GM21360 (cell line): Measurements from ENCODE around the gene TRIM16.
A peak's percentile ranks its signal among the peaks of the same experiment; 100 is the strongest.
"Not testable (repeated sequence)": the region's sequence is repeated elsewhere in the genome, so short reads cannot be mapped to it uniquely, and the experiment has no call there.

Source experiments
- ATAC-seq: cut with Tn5 transposase; IDR thresholded peaks from one replicate; pipeline ENCODE4 v1.9.1; 2021; ENCODE audit warnings: mild to moderate bottlenecking, moderate library complexity; ENCODE audit not compliant: unreplicated experiment

Gene TRIM16

DNA sequence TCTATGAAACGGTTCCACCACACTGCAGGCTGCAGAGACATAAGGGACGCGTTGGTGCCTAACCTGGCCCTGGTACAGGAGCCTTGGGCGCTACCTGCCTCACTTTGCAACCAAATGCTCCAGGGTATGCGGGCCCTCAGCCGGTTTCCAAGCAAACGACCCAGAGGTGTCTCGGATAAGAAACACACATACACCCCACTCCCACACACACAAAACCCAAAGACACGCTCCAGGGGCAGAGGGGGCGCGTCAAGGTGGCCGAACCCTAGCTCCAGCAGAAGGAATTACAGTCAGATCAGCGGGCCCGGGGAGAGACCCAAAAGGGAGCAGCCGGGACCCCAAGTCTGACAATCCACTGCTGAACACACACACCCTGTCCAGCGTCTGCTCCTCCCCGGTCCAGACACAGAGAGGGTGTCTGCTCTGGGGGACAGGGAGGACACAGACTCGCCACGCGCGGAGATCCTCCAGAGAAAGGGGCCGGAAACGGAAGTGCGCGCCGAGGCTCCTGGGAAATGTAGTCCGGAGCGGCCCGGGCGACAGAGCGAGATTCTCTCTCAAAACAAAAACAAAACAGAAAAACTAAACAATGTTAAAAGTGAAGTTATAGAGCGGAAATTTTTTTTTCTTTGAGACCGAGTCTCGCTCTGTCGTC is at the start of gene TRIM16:
Gene TRIM16, minus strand, starts transcription at position 488 of the 655 bp plus-strand sequence. CDS start 32,702 bp downstream, outside the sequence.
- peak; percentile 91 for ATAC-seq

DNA sequence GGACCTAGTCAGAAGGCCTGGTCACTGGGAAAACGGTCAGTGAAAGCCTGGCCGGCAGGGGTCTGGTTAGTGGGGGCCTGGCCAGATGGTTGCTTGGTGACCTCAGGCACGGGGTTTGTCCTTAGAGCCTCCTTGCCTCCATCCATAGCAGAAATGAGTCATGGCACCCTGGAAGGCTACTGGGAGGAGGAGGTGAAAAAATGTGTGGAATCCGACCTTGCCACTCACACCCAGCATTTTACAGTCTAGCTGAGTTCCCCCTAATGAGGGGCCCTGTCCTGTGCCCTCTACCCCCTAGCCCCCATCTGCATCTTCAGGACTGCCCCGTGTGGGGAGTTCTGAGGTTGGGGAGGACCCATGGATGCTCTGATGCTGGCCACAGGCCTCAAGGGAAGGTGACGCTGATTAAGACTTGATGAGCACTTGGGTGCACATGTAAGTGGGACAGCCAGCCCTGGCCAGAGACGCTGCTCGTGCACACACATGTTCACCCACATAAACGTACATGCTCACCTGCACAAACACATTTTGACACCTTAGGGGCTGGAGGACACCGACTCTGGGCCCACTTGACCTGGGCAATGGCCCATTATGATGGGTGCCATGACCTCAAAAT is 49.2 kb upstream of the TRIM16 start:
- ATAC-seq, result not testable (repeated sequence)

DNA sequence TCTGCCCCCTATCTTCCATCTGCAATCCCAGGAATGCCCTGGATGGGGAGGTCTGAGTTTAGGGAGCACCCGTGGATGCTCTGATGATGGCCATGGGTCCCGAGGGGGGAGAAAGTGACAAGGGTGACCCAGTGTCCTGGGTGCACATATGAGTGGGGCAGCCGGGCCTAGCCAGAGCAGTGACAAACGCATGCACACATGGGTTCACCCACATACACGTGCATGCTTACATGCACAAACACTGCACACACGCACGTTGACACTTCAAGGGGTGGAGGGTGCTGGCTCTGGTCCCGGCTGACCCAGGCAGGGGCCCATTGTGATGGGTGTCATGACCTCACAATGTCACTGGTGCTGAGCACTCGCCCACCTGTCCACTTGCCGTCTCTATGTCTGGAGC is 47.8 kb upstream of the TRIM16 start, which contains the start of gene TBC1D26:
Gene TBC1D26, plus strand, starts transcription at position 384 of the 400 bp plus-strand sequence. CDS start 3,066 bp downstream, outside the sequence.
- ATAC-seq, result not testable (repeated sequence)

DNA sequence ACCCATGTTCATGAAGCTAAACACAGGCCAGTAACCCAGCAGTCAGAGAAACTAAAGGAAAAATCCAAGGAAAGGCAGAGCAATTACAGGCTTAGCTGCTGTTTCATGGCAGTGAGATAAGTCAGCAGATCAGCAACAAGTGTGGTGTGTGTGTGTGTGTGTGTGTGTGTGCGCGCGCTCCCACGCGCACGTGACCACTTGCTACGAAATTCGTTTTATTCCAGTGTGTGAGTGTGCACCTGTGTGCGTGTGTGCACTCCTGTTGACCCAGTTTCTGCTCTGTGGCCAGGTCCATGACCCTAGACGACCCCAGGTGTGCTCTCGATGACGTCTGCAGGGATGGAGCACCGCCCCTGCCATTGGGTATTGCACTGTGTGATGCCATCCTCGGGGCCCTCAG is 46.4 kb upstream of the TRIM16 start:
- ATAC-seq, result not testable (repeated sequence)

DNA sequence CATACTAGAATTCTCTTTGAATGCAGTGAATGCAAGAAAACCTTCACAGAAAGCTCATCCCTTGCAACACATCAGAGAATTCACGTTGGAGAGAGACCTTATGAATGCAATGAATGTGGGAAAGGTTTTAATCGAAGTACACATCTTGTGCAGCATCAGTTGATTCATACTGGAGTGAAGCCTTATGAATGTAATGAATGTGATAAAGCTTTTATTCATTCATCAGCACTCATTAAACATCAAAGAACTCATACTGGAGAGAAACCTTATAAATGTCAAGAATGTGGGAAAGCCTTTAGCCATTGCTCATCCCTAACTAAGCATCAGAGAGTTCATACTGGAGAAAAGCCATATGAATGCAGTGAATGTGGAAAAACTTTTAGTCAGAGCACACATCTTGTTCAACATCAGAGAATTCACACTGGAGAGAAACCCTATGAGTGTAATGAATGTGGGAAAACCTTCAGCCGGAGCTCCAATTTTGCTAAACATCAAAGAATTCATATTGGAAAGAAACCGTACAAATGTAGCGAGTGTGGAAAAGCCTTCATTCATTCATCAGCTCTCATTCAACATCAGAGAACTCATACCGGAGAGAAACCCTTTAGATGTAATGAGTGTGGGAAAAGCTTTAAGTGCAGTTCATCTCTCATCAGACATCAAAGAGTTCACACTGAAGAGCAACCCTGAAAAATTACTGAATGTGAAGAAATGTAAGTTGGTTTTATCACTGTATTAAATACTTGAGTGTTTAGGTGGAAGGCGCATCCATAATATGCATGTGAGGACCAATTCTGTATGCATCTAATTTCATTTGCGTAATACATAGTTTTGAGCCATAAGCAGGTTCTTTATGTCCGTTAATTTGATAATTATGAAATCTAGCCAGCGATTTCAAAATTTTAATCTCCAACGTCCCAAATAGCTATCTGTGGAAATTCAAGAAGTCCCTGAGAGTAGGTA is 32.8 kb upstream of the TRIM16 start:
- ATAC-seq, result not testable (repeated sequence)

DNA sequence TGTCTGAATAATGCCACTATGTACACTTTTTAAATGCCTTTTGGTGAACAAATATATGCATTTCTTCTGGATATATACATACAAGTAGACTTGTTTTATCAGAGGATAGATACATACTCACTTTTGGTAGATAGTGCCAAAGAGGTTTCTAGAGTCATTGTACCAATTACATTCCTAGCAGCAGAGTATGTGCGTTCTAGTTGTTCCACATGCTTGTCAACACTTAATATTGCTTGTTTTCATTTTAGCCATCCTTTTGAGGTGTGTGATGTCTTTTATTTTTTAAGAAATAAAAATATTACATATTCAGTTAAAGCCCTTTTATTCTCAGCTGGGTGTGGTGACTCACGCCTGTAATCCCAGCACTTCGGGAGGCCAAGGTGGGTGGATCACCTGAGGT is 24.8 kb upstream of the TRIM16 start:
- ATAC-seq, result not testable (repeated sequence)

GRCh38 chr17:15704813-15705212 is 20.7 kb upstream of the TRIM16 start:
- not testable (repeated sequence) for ATAC-seq

- not testable (repeated sequence) for ATAC-seq
Observed at GRCh38 chr17:15704239-15704638, 20.1 kb upstream of the TRIM16 start.

GRCh38 chr17:15699937-15700336 is 15.8 kb upstream of the TRIM16 start:
- ATAC-seq, result not testable (repeated sequence)

- ATAC-seq, result peak; percentile 95
Observed at GRCh38 chr17:15699413-15699924, 15.4 kb upstream of the TRIM16 start, which contains the start of gene ZNF286A. Gene ZNF286A, plus strand, starts transcription at chr17:15699752. Its CDS starts 578 bp downstream, at chr17:15700330.

DNA sequence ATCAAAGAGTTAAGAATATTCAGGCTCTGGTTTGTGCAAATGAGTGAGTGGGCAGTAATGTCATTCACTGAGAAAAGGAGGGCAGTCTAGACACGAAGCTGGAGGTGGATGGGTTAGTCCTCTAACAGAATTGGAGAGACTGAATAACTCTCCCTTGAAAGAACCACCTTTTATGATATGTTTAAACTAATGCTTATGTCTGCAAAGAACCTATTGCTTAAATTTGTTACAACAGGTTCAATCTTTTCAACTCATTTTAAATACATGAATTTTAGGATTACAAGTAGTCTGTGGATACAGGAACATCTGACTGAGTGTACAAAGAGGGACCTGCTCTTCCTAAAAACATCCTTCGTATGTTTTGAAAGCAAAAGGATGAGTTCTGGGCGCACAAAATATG is 14.9 kb upstream of the TRIM16 start:
- ATAC-seq, result not testable (repeated sequence)

DNA sequence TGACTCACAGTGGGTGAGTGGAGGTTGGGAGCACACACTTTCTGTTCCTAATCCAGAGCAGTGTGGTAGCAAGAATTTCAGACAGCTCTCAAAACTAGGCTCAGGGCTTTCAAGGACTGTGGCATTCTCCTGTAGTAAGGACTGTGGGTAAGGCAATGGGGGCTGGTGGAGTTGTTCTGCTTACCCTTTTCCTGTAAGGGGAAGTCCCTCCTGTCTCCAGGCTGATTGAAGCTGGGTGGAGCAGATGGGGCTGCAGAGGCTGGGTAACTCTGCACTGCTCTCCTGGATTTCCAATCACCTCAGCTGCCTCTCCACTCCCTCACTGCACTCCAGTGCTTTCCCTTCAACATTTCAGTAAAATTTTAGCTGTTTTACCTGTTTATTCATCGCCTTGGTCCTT is 3.4 kb upstream of the TRIM16 start:
- not testable (repeated sequence) for ATAC-seq

DNA sequence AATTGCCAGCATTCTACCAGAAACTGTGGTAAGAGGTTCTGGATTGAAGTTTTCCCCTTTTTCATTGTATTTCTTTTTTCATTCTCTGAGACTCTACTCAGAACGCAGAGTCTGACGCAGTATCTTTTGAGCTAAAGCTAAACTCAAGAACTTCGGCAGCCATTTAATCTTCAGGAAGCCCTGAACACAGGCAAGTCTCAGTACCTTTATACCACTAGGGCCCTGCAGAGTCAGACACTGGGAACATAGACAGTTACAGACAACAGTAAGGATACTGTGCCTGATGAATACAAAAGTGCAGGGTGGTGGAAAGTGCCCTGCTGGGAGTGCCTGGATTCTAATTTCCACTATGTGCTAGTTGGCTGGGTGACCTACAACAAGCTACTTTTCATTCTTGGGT is 976 bp downstream of the TRIM16 start:
- not testable (repeated sequence) for ATAC-seq

- ATAC-seq, result not testable (repeated sequence)
Observed at GRCh38 chr17:15675991-15676390, 8.1 kb downstream of the TRIM16 start.

GRCh38 chr17:15674640-15675039 is 9.5 kb downstream of the TRIM16 start:
- not testable (repeated sequence) for ATAC-seq

DNA sequence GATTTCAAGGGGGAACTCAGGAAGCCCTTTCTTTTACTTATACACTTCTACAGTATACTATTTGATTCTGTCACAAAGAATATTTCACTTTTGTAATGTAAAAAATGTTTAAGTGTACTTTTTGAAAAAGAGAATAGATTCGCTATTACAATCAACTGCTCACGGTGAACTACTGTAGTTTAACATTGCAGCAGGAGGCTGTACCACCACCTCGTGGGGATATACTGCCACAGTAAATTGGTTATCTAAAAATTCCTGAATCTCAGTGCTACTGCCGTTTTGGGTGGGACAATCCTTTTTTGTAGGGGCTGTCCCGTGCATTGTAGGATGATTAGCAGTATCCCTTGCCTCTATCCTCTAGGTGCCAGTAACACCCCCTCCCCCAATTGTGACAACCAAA is 14.6 kb downstream of the TRIM16 start:
- ATAC-seq, result not testable (repeated sequence)

- ATAC-seq, result no peak
Observed at GRCh38 chr17:15663691-15664090, 20.4 kb downstream of the TRIM16 start.

DNA sequence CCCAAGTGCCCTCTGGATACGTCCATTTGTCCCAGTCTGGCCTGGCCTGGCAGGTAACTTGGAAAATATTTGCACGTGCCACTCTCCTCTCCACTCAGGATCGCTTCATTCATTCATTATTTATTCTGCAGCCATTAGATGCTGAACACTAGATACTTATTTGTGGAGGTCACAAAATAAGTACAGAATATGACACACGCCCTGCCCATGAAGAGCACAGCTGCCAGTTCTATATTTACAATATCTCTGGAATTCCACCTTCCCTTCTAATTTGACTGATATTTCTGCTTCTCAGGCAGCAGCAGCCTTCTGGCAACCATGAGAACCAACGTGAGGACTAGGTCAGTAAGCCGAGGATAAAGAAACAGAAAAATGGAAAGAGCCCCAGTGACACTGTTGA is 20.9 kb downstream of the TRIM16 start:
- ATAC-seq, result no peak

GRCh38 chr17:15662681-15663080 is 21.4 kb downstream of the TRIM16 start:
- no peak for ATAC-seq

- ATAC-seq, result no peak
Observed at GRCh38 chr17:15660077-15660476, 24.0 kb downstream of the TRIM16 start.

DNA sequence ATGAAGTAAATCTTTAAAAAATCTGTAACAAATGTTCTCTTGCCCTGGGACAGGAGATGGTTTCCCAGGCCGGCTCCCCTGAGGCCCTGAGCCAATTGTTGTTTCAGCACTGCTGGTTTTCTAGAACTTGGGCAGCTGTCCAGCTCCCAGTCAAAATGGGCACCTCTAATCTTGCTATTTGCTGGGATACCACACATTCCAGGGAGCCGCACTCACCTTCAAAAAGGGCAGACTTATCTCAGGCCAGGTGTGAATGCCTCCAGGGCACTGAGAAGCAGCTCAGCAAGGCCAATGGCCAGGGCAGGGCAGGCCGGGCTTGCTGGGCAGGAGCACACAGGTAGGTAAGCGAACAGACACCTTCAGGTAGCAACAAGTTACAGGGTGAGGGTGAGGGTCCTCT is 24.4 kb downstream of the TRIM16 start:
- no peak for ATAC-seq
